Measurements from ENCODE around the gene ENTPD8.
A peak's percentile ranks its signal among the peaks of the same experiment; 100 is the strongest.

Gene ENTPD8

DNA sequence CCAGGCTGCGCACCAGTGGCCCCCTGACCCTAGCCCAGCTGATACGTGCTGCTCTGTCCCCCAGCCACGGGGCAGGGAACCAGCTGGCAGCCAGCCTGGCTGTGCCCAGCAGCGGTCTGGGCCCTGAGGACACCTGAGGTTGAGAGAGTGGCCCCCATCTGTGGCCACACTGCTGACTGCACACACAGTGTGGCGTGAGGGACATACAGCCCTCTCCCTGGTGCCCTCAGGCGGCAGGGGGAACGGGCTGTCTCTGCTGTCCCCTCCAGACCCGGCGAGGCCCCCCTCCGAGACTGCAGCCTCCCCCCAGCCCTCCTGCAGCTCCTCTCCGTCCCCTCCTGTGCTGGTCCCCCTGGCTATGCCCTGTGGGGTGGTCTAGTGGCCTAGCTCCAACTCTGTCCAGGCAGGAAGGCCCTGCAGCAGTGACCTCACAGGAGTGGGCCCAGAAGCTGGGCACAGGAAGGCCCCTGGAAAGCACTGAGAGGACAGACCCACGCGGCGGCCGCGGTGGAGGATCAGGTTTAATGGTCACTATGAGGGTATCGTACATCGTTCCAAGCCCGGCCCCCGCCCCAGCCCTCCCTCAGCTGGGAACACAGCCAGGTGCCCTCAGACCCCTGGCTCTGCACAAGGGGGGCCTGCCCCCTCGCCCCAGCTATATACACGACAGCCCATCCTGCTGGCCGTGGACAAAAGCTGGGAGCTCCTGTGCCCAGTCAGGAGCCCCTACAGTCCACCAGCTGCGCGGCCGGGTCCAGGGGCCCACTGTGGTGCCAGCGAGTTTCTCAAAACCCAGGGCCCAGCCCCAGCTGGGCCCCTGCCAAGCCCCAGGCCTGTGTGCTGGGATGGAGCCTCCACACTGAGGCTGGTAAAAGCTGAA is 6.8 kb upstream of the ENTPD8 start:
- peaks cover 17% of the 10 kb centered on the region for H3K27me3 Mint-ChIP-seq
- peaks cover 75% of the 10 kb centered on the region for H3K4me1 Mint-ChIP-seq
- ATAC-seq = no peak
- DNase-seq = no peak
- no peaks in the 10 kb centered on the region for H3K9me3 Mint-ChIP-seq
- no peak overlapping the region for H3K4me3 Mint-ChIP-seq
- H3K27ac Mint-ChIP-seq = no peak overlapping the region

DNA sequence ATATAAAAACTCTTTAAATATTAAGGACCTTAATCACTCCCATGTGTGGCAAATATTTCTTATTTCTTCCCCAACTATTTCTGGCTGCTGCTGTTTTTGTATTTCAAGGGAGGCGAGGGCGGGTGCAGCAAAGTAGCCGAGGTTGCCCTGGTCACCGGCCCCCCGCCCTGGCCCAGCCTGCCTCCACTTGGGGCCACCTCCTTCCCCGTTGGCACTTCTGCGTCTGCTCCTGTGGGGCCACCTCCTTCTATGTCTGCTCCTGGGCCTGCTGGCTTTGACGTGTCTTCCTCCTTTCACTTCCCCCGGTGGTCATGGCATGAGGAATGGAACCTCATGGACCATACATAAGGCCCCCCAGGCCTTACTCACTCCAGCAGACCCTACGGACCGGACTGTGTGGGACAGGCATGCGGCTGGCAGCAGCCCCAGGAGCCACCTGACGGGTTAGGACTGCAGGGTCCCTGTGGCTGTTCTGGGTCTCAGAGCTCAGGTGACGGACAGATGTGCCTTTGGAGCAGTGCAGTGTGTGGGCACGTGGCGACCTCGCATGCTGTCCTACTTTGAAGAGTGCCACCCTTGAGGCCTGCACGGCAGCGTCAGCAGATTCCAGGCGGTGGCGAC is 5.8 kb upstream of the ENTPD8 start:
- H3K9me3 Mint-ChIP-seq = no peaks in the 10 kb centered on the region
- no peak for DNase-seq
- ATAC-seq = no peak
- peaks cover 68% of the 10 kb centered on the region for H3K4me1 Mint-ChIP-seq
- no peak overlapping the region for H3K4me3 Mint-ChIP-seq
- H3K27ac Mint-ChIP-seq = no peak overlapping the region
- H3K27me3 Mint-ChIP-seq = peaks cover 24% of the 10 kb centered on the region

DNA sequence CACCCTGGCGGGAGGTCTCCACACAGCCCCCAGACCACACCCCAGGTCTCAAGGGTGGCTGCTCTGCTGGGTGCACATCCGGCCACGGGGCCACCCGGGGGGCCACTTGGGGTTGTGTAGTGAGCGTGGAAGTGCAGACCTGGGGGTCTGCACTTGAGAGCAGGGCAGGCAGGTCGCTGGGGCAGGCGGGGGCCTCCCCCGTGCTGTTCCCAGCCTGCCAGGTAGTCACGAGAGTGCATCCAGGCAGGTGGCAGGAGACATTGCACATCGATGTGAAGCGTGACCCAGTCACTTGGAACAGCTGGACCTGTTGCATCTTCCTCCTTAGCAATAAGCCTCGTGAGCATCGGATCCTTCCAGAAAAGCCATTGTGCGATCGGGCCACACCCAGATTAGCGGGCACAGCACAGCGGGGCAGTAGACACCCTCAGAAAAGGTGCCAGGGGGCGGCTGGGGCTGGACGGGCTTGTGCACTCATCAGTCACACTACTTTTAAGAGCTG is 4.8 kb upstream of the ENTPD8 start:
- H3K9me3 Mint-ChIP-seq = no peaks in the 10 kb centered on the region
- no peak overlapping the region for H3K4me3 Mint-ChIP-seq
- no peak overlapping the region for H3K27ac Mint-ChIP-seq
- H3K4me1 Mint-ChIP-seq = peaks cover 65% of the 10 kb centered on the region
- DNase-seq = no peak
- peaks cover 29% of the 10 kb centered on the region for H3K27me3 Mint-ChIP-seq
- ATAC-seq = peak; percentile 15

DNA sequence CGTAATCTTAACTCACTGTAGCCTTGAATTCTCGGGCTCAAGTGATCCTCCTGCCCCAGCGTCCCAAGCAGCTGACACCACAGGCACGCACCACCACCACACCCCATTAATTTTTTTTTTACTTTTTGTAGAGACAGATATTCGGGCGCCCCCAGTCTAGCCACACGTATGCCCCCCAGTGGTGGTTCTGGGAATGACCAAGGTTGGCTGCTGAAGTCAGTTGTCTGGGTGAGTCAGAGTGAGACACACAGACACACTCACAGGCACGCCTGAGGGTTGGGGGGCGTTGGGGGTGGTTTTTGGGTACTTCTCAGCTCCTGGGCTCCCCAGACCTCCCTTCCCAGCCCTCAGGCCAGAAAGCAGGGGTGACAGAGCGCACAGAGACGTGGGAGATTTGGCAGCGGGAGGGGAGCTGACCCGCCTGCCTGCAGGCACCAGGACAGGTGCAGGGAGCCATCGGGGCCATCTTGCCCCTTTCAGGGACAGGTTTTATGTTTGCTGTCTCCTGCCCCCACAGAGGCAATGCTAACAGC is 4.2 kb upstream of the ENTPD8 start:
- Mint-ChIP-seq H3K4me1 (peaks cover 59% of the 10 kb centered on the region), H3K27me3 (peaks cover 29% of the 10 kb centered on the region), H3K27ac (no peak overlapping the region), H3K9me3 (no peaks in the 10 kb centered on the region), H3K4me3 (no peak overlapping the region)
- peak; percentile 83 to 86 for DNase-seq
- peak; percentile 80 for ATAC-seq

DNA sequence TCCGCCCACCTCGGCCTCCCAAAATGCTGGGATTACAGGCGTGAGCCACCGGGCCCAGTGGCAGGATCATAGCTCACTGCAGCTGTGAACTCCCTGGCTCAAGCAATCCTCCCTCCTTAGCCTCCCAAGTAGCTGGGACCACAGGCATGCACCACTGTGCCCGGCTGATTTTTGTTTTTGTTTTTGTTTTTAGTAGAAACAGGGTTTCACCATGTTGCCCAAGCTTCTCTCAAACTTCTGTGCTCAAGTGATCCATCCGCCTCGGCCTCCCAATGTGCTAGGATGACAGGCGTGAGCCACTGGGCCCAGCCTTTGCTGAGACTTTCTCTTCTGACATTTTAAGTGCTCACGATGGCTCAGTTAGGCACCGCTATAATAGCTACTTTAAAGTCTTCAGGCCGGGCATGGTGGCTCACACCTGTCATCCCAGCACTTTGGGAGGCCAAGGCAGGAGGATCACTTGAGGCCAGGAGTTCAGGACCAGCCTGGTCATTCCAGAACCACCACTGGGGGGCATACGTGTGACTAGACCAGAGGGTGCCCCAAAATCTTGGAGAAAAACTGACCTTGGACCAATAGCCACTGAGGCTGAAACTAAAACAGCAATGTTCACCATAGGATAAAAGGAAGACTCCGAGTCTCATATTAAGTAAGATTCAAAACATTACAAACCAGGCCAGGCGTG is 3.1 kb upstream of the ENTPD8 start:
- H3K4me1 Mint-ChIP-seq = peaks cover 48% of the 10 kb centered on the region
- no peaks in the 10 kb centered on the region for H3K9me3 Mint-ChIP-seq
- DNase-seq = no peak
- H3K27ac Mint-ChIP-seq = no peak overlapping the region
- peaks cover 35% of the 10 kb centered on the region for H3K27me3 Mint-ChIP-seq
- ATAC-seq = no peak
- no peak overlapping the region for H3K4me3 Mint-ChIP-seq

DNA sequence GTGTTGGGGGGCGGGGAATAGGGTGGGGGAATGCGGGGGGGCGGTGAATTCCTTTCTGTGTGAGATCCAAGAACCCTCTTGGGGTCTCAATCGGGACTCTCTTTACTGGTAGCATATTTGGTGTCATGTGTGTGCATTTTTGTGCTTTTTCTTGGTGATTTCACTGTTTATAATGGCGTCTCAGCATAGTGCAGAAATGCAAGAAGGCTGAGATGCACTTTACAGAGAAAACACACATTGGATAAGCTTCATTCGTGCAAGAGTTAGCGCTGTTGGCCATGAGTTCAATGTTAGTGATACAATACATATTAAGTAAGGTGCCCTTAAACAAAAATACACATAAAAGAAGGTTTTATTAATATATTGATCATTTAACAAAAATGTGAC is 771 bp upstream of the ENTPD8 start:
- Mint-ChIP-seq H3K4me3 (peak overlapping the region; percentile 68 to 79), H3K4me1 (peaks cover 28% of the 10 kb centered on the region), H3K27me3 (peaks cover 36% of the 10 kb centered on the region), H3K27ac (no peak overlapping the region), H3K9me3 (no peaks in the 10 kb centered on the region)
- DNase-seq (no peak), ATAC-seq (no peak)

DNA sequence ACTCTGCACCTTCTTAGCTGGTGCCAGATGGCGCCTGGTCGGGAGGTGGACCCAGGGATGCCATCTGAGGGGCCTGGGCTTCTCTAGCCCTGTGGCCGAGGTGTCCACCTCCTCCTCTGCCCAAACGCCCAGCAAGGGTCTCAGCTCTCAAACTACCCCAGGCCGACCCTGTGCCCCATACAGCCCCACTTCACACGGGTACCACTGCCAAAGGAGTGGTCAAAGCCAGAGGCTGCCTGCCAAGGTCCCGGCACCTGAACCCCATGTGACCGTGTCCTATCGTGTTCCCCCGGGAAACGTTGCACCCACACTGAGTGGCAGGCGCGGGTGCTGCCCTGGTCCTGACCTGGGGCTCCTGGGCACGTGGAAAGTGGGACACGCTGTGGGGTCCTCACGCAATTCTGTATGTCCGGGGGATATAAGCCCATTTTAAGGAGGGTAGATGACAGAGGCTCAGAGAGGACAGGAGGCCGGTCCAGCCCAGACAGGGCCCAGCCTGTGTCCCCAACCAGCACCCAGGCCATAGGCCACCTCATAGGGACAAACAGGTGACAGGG is 1.9 kb downstream of the ENTPD8 start:
- Mint-ChIP-seq H3K27ac (no peak overlapping the region), H3K4me3 (peak overlapping the region in 1 of 2 donors; percentile 45), H3K9me3 (no peaks in the 10 kb centered on the region), H3K4me1 (peaks cover 11% of the 10 kb centered on the region), H3K27me3 (peaks cover 30% of the 10 kb centered on the region)
- ATAC-seq (no peak), DNase-seq (no peak)

DNA sequence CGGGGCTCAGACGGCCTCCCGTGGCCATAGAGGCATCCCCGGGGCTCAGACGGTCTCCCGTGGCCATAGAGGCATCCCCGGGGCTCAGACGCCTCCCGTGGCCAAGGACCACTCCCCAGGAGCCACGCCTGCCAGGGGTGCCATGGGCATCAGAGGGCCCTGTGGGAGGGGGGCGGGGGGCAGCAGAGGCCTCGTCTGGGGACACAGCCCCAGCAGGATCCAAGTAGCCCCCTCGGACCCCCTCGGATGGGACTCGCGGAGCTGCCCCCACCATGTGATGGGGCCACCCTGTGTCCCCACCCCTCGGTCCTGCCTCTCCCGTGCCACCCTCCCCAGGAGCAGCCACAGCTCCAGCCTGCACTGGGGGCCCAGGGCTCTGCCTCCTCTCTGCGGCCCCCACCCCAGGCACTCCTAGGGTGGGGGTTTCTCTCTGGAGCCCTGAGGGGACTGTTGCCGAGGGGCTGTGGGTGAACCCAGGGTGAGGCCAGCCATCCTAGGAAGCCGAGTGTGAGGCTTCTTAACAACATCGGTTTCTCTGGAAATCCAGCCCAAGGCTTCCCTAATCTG is 2.5 kb downstream of the ENTPD8 start:
- no peaks in the 10 kb centered on the region for H3K9me3 Mint-ChIP-seq
- no peak overlapping the region for H3K27ac Mint-ChIP-seq
- H3K27me3 Mint-ChIP-seq = peaks cover 25% of the 10 kb centered on the region
- ATAC-seq (no peak), DNase-seq (no peak)
- H3K4me3 Mint-ChIP-seq = no peak overlapping the region
- peaks cover 11% of the 10 kb centered on the region for H3K4me1 Mint-ChIP-seq

DNA sequence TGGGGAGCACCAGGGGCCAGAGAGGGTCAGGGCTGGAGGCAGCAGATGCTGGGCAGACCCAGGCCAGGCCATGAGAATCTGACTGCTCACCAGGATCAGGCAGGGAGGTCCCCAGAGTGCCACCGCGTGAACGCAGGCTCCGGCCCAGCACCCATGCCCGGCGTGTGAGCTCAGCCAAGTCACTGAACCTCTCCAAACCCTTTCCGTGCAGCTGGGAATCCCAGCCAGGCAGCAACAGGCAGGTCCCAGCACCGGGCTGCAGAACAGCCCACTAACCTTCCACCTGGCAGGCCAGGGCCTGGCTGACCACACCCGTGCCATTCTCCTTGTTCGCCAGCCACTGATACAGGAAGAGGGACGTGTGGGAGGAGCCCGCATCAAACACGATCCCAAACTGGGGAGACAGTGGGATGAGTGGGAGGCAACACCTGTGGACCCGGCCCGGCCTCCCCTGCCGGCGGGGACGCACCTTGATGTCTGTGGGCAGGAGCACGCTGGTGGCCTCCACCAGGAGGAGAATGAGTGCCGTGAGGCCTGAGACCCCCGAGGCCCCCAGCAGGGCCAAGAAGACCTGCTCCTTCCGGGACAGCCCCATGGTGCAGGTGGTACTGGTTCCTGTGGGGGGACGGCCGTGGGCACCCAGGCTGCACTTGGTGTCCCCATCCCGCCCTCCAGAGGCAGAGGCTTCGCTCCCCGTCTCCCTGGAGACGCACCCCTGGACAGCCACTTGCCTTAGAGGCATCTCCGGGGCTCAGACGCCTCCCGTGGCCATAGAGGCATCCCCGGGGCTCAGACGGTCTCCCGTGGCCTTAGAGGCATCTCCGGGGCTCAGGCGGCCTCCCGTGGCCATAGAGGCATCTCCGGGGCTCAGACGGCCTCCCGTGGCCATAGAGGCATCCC is 3.2 kb downstream of the ENTPD8 start:
- Mint-ChIP-seq H3K4me3 (no peak overlapping the region), H3K9me3 (no peaks in the 10 kb centered on the region), H3K27me3 (peaks cover 20% of the 10 kb centered on the region), H3K27ac (no peak overlapping the region), H3K4me1 (peaks cover 11% of the 10 kb centered on the region)
- ATAC-seq (no peak), DNase-seq (no peak)

DNA sequence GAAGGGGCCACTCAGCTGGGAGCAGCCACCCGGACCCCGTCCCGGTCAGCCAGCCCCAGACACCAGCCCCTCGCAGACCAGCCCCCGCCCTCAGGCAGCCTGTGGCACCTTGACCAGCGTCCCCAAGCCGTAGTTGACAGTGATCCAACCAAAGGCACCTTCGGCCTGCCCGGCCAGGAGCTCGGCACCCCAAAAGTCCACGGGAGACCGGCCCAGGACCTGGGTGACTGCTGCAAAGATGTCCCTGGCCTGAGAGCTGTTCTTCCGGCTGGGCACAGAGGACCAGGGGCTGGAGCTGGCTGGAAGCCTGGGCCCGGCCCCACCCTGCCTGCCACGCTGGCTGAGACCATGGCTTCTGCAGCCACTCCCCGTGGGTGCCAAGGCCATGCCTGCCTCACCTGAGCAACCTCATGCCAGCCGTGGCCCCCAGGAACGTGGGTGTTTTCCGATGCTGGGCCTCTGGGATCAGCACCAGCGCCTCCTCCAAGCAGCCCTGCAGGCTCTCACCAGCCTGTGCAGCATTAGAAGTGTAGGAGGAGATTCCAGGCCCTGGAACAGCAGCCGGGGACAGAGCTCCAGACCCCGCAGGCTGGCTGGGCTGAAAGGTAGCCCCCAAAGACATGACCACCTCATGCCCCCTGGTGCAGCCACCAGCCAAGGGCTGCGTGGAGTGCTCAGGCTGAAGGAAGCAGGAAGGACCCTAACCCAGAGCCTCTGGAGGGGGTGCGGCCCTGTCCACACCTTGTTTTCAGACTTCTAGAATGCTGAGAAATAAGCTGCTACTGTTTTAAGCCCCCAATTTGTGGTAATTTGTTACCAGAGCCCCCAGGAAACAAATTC is 4.2 kb downstream of the ENTPD8 start:
- Mint-ChIP-seq H3K4me3 (no peak overlapping the region), H3K27ac (no peak overlapping the region), H3K27me3 (peaks cover 12% of the 10 kb centered on the region), H3K9me3 (no peaks in the 10 kb centered on the region), H3K4me1 (peaks cover 9% of the 10 kb centered on the region)
- DNase-seq (no peak), ATAC-seq (no peak)

DNA sequence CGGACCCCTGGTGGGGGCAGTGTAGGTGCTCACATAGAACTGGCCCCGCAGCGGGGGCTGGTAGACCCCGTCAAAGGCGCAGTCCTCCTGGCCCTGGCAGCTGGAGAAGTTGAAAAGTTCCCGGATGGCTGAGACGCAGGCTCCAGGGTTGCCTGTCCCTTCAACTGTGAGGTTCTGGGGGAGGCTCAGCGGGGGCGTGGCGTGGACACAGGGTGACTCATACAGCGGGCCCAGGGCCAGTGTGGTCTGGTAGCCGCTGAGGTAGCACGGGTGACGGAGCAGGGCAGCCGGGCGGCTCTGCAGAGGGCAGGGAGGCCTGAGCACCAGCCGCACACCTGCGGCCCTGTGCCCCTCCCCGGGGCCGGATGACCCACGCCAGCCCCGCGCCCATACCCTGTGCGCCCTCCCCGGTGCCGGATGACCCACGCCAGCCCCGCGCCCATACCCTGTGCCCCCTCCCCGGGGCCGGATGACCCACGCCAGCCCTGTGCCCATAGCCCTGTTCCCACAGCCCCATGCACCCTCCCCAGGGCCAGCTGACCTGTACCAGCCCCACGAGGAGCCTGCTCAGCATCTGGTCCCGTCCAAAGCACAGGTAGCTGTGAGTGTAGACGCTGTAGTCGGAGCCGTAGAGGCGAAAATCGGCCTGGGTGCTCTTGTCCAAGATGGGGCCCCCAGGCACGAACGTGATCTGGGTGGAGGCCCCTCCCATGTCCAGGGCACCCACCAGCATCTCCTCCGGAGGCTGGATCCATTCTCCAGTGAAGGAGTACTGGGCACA is 5.0 kb downstream of the ENTPD8 start:
- no peak overlapping the region for H3K27ac Mint-ChIP-seq
- no peak overlapping the region for H3K4me3 Mint-ChIP-seq
- DNase-seq (no peak), ATAC-seq (peak; percentile 66)
- H3K4me1 Mint-ChIP-seq = peaks cover 5% of the 10 kb centered on the region
- H3K9me3 Mint-ChIP-seq = no peaks in the 10 kb centered on the region
- peaks cover 7% of the 10 kb centered on the region for H3K27me3 Mint-ChIP-seq

DNA sequence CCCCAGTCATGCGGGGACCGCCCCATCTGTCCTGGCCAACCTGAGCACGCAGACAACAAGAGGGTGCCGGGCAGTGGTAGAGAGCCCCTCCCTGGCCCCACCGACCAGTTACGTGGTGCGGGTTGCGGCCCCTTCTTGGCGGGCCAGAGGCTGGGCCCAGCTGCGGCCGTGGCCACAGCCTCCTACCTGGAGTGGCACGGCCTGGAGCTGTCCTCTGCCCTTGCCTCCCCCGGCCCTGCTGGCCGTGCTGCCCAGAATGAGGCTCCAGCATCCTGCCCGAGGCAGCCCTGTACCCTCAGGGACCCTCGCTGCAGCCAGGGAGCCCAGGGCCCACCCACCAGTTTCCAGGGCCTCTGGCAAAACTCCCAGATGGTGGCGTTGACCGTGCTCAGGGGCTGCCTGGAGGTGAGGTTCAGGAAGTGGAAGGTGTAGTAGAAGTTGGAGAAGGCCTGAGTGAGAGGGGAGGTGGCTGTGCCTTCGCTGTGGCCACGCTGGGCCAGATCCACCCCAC is 5.7 kb downstream of the ENTPD8 start:
- Mint-ChIP-seq H3K27me3 (peaks cover 7% of the 10 kb centered on the region), H3K4me1 (peaks cover 5% of the 10 kb centered on the region), H3K9me3 (no peaks in the 10 kb centered on the region), H3K27ac (no peak overlapping the region), H3K4me3 (no peak overlapping the region)
- ATAC-seq = no peak
- no peak for DNase-seq
